DND-41 (cell line): ENCODE measurements around the gene ATF4.

ENCODE experiments used
- ATAC-seq: fragments of 200-7000 bp; cut with Tn5 transposase; 3 replicates; pipeline ENCODE4 v1.9.1; 2021; ENCODE audit warnings: low read depth; ENCODE audit not compliant: insufficient read depth
- DNase-seq: peaks from one replicate; pipeline ENCODE4 v3.0.0-alpha.2; 2020
- H2AFZ ChIP-seq: 2 replicates; pipeline ENCODE4 v1.6.0; 2012; ENCODE audit warnings: low read depth, low read length
- H3K27ac ChIP-seq: 2 replicates; pipeline ENCODE4 v1.5.1; 2012; ENCODE audit warnings: low read length, inconsistent platforms
- H3K27me3 ChIP-seq: fragments of 200-600 bp; sonication (generic); 2 replicates; pipeline ENCODE4 v1.6.0; 2012; ENCODE audit warnings: low read length, mild to moderate bottlenecking, inconsistent platforms; ENCODE audit not compliant: insufficient read depth, poor library complexity
- H3K36me3 ChIP-seq: 2 replicates; pipeline ENCODE4 v1.5.1; 2012; ENCODE audit warnings: low read length, inconsistent platforms; ENCODE audit not compliant: insufficient read depth
- H3K4me1 ChIP-seq: 2 replicates; pipeline ENCODE4 v1.5.1; 2012; ENCODE audit warnings: mild to moderate bottlenecking, low read length; ENCODE audit not compliant: insufficient read depth
- H3K4me2 ChIP-seq: 2 replicates; pipeline ENCODE4 v1.6.0; 2012; ENCODE audit warnings: mild to moderate bottlenecking, moderate library complexity, low read length, inconsistent platforms; ENCODE audit not compliant: insufficient read depth
- H3K4me3 ChIP-seq, 2 experiments: fragments of 200-600 bp in 1 of 2; shearing (Covaris generic) in 1 of 2; 2 replicates each; pipeline ENCODE4 v1.5.1; 2012 to 2016; ENCODE audit warnings: inconsistent platforms in 2 of 2, low read length in 2 of 2, mild to moderate bottlenecking in 2 of 2, low read depth in 1 of 2, moderate library complexity in 1 of 2
- H3K79me2 ChIP-seq: 2 replicates; pipeline ENCODE4 v1.6.0; 2012; ENCODE audit warnings: low read length, inconsistent platforms; ENCODE audit not compliant: insufficient read depth
- H3K9ac ChIP-seq: 2 replicates; pipeline ENCODE4 v1.6.0; 2012; ENCODE audit warnings: low read depth, mild to moderate bottlenecking, inconsistent platforms, low read length, moderate library complexity
- H3K9me3 ChIP-seq: 2 replicates; pipeline ENCODE4 v1.5.1; 2012; ENCODE audit warnings: low read length, moderate library complexity, mild to moderate bottlenecking, inconsistent platforms; ENCODE audit not compliant: insufficient read depth, severe bottlenecking
- H4K20me1 ChIP-seq: 2 replicates; pipeline ENCODE4 v1.6.0; 2012; ENCODE audit warnings: low read length; ENCODE audit not compliant: insufficient read depth
- EZH2 ChIP-seq: IDR thresholded peaks from 3 replicates; pipeline ENCODE4 v1.6.1; 2012; ENCODE audit warnings: borderline replicate concordance, low read depth, mild to moderate bottlenecking, moderate library complexity, low read length, inconsistent platforms; ENCODE audit not compliant: severe bottlenecking
- TF ChIP-seq, protein P1 (sequence below): IDR thresholded peaks from 2 replicates; pipeline ENCODE4 v1.5.1; 2012; ENCODE audit warnings: borderline replicate concordance, low read length, moderate library complexity, mild to moderate bottlenecking; ENCODE audit not compliant: poor library complexity, severe bottlenecking; ENCODE audit errors: extremely low read depth

ATF4 gene

GRCh38 chr22:39510529-39511149 is 9.7 kb upstream of the ATF4 start:
- H3K4me2 ChIP-seq, result no peak overlapping the region
- peaks cover 1% of the 10 kb centered on the region; the same call in 1 of the 2 replicates for H3K4me1 ChIP-seq
- no peaks in the 10 kb centered on the region for H3K9me3 ChIP-seq
- DNase-seq (no peak), ATAC-seq (no peak)
- H4K20me1 ChIP-seq, result peaks cover 60% of the 10 kb centered on the region
- peaks cover 94% of the 10 kb centered on the region for H3K36me3 ChIP-seq
- no peak for TF ChIP-seq EZH2
- TF ChIP-seq, protein P1, sequence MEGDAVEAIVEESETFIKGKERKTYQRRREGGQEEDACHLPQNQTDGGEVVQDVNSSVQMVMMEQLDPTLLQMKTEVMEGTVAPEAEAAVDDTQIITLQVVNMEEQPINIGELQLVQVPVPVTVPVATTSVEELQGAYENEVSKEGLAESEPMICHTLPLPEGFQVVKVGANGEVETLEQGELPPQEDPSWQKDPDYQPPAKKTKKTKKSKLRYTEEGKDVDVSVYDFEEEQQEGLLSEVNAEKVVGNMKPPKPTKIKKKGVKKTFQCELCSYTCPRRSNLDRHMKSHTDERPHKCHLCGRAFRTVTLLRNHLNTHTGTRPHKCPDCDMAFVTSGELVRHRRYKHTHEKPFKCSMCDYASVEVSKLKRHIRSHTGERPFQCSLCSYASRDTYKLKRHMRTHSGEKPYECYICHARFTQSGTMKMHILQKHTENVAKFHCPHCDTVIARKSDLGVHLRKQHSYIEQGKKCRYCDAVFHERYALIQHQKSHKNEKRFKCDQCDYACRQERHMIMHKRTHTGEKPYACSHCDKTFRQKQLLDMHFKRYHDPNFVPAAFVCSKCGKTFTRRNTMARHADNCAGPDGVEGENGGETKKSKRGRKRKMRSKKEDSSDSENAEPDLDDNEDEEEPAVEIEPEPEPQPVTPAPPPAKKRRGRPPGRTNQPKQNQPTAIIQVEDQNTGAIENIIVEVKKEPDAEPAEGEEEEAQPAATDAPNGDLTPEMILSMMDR, result no peak
- H3K4me3 ChIP-seq, result no peak overlapping the region
- no peak overlapping the region for H3K9ac ChIP-seq
- H3K27me3 ChIP-seq, result no peaks in the 10 kb centered on the region
- no peak overlapping the region for H2AFZ ChIP-seq
- H3K27ac ChIP-seq, result no peak overlapping the region
- peaks cover 76% of the 10 kb centered on the region for H3K79me2 ChIP-seq

GRCh38 chr22:39511226-39511625 is 9.1 kb upstream of the ATF4 start:
- Histone ChIP-seq H3K9ac (no peak overlapping the region), H3K36me3 (peaks cover 94% of the 10 kb centered on the region), H3K79me2 (peaks cover 74% of the 10 kb centered on the region), H3K4me3 (no peak overlapping the region), H3K27me3 (no peaks in the 10 kb centered on the region), H4K20me1 (peaks cover 55% of the 10 kb centered on the region), H3K27ac (no peak overlapping the region), H3K4me1 (no peaks in the 10 kb centered on the region; the same call in 1 of the 2 replicates), H2AFZ (no peak overlapping the region), H3K9me3 (no peaks in the 10 kb centered on the region), H3K4me2 (no peak overlapping the region)
- ATAC-seq, result no peak
- no peak for TF ChIP-seq EZH2
- TF ChIP-seq, protein P1, result no peak
- DNase-seq, result no peak

GRCh38 chr22:39512026-39512425 is 8.3 kb upstream of the ATF4 start:
- Histone ChIP-seq H2AFZ (no peak overlapping the region), H3K79me2 (peaks cover 66% of the 10 kb centered on the region), H3K4me2 (no peak overlapping the region), H3K36me3 (peaks cover 92% of the 10 kb centered on the region), H3K27ac (no peak overlapping the region), H3K9me3 (no peaks in the 10 kb centered on the region), H3K4me3 (no peak overlapping the region), H3K4me1 (no peaks in the 10 kb centered on the region; the same call in 1 of the 2 replicates), H3K9ac (no peak overlapping the region), H3K27me3 (no peaks in the 10 kb centered on the region), H4K20me1 (peaks cover 55% of the 10 kb centered on the region)
- TF ChIP-seq EZH2, result no peak
- TF ChIP-seq, protein P1, result no peak
- no peak for ATAC-seq
- no peak for DNase-seq
